ENCODE measurements around the gene CEP72.
"Not testable (repeated sequence)": the region's sequence is repeated elsewhere in the genome, so short reads cannot be mapped to it uniquely, and the experiment has no call there.

CEP72 gene

GRCh38 chr5:675871-676698 lies 63.9 kb downstream of the CEP72 start:
- Histone ChIP-seq H3K4me1 (ENCODE audit: control insufficient read depth, low read length) (peaks cover 7% of the 10 kb centered on the region; the same call in 1 of the 2 replicates), H3K9me3 (ENCODE audit: control insufficient read depth, insufficient read depth, low read length) (no peaks in the 10 kb centered on the region), H3K79me2 (ENCODE audit: control insufficient read depth, low read length) (no peaks in the 10 kb centered on the region), H3K4me2 (ENCODE audit: low read length) (no peak overlapping the region), H3K36me3 (ENCODE audit: control insufficient read depth, low read length) (no peaks in the 10 kb centered on the region), H3K4me3 (ENCODE audit: low read length) (no peak overlapping the region), H4K20me1 (ENCODE audit: control insufficient read depth, insufficient read depth, low read depth, low read length) (peaks cover 5% of the 10 kb centered on the region), H3K27me3 (ENCODE audit: control insufficient read depth, low read length) (peaks cover 13% of the 10 kb centered on the region), H3K9me2 (replicated peaks; ENCODE audit: control insufficient read depth, low read length) (no peaks in the 10 kb centered on the region), H3F3A (ENCODE audit: control insufficient read depth, insufficient read depth) (no peaks in the 10 kb centered on the region), H3K27ac (ENCODE audit: low read depth, low read length) (no peak overlapping the region)
- no peak for TF ChIP-seq EZH2phosphoT487 (IDR thresholded peaks at IDR 0.05; ENCODE audit: borderline replicate concordance, low read length)
- no peak for TF ChIP-seq CTCF (IDR thresholded peaks at IDR 0.05; ENCODE audit: low read depth, low read length, poor library complexity, severe bottlenecking)

- no peaks in the 10 kb centered on the region for H3K9me2 ChIP-seq (replicated peaks; ENCODE audit: control insufficient read depth, low read length)
- H3K27ac ChIP-seq (ENCODE audit: low read depth, low read length): no peak overlapping the region
- H3K9me3 ChIP-seq (ENCODE audit: control insufficient read depth, insufficient read depth, low read length): no peaks in the 10 kb centered on the region
- no peaks in the 10 kb centered on the region for H3K36me3 ChIP-seq (ENCODE audit: control insufficient read depth, low read length)
- peaks cover 5% of the 10 kb centered on the region for H4K20me1 ChIP-seq (ENCODE audit: control insufficient read depth, insufficient read depth, low read depth, low read length)
- H3K4me3 ChIP-seq (ENCODE audit: low read length): no peak overlapping the region
- no peaks in the 10 kb centered on the region for H3F3A ChIP-seq (ENCODE audit: control insufficient read depth, insufficient read depth)
- H3K27me3 ChIP-seq (ENCODE audit: control insufficient read depth, low read length): peaks cover 13% of the 10 kb centered on the region
- H3K4me1 ChIP-seq (ENCODE audit: control insufficient read depth, low read length): peaks cover 7% of the 10 kb centered on the region; the same call in 1 of the 2 replicates
- no peak overlapping the region for H3K4me2 ChIP-seq (ENCODE audit: low read length)
- TF ChIP-seq EZH2phosphoT487 (IDR thresholded peaks at IDR 0.05; ENCODE audit: borderline replicate concordance, low read length): no peak
- TF ChIP-seq CTCF (IDR thresholded peaks at IDR 0.05; ENCODE audit: low read depth, low read length, poor library complexity, severe bottlenecking): no peak
- H3K79me2 ChIP-seq (ENCODE audit: control insufficient read depth, low read length): no peaks in the 10 kb centered on the region
Measured at GRCh38 chr5:676699-677076, 64.5 kb downstream of the CEP72 start.

- no peaks in the 10 kb centered on the region for H3K9me2 ChIP-seq (replicated peaks; ENCODE audit: control insufficient read depth, low read length)
- H3K27ac ChIP-seq (ENCODE audit: low read depth, low read length): no peak overlapping the region
- H3K4me3 ChIP-seq (ENCODE audit: low read length): no peak overlapping the region
- H3K4me1 ChIP-seq (ENCODE audit: control insufficient read depth, low read length): peaks cover 7% of the 10 kb centered on the region; the same call in 1 of the 2 replicates
- H3K79me2 ChIP-seq (ENCODE audit: control insufficient read depth, low read length): no peaks in the 10 kb centered on the region
- peaks cover 11% of the 10 kb centered on the region for H3K27me3 ChIP-seq (ENCODE audit: control insufficient read depth, low read length)
- TF ChIP-seq CTCF (IDR thresholded peaks at IDR 0.05; ENCODE audit: low read depth, low read length, poor library complexity, severe bottlenecking): no peak
- TF ChIP-seq EZH2phosphoT487 (IDR thresholded peaks at IDR 0.05; ENCODE audit: borderline replicate concordance, low read length): no peak
- no peaks in the 10 kb centered on the region for H3K9me3 ChIP-seq (ENCODE audit: control insufficient read depth, insufficient read depth, low read length)
- H3F3A ChIP-seq (ENCODE audit: control insufficient read depth, insufficient read depth): no peaks in the 10 kb centered on the region
- H3K4me2 ChIP-seq (ENCODE audit: low read length): no peak overlapping the region
- H3K36me3 ChIP-seq (ENCODE audit: control insufficient read depth, low read length): no peaks in the 10 kb centered on the region
- peaks cover 5% of the 10 kb centered on the region for H4K20me1 ChIP-seq (ENCODE audit: control insufficient read depth, insufficient read depth, low read depth, low read length)
Measured at GRCh38 chr5:677131-678101, 65.3 kb downstream of the CEP72 start.

DNA sequence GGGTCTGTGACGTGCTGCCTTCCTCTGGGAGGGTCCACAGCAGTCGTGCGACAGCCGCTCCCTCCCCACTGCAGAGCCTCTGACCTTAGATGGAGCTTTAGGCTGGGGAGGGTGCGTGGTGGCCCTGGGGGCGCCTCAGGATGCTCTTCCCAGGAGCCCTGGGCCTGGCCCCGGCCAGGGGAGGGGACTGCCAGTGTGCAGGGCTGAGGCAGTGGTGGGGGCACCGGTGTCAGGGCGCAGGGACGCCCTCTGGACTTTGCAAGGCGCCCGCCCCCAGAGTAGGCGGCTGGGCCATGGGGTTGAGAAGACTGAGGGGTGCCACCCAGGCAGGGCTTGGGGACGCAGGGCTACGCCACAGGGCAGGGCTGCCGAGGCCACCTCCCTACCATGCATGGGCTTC lies 66.4 kb downstream of the CEP72 start:
- not testable (repeated sequence) for H3K4me2 ChIP-seq (ENCODE audit: low read length); H3K27ac ChIP-seq (ENCODE audit: low read depth, low read length); H3K9me2 ChIP-seq (replicated peaks; ENCODE audit: control insufficient read depth, low read length); H3K36me3 ChIP-seq (ENCODE audit: control insufficient read depth, low read length); H3F3A ChIP-seq (ENCODE audit: control insufficient read depth, insufficient read depth); H3K4me1 ChIP-seq (ENCODE audit: control insufficient read depth, low read length); H3K79me2 ChIP-seq (ENCODE audit: control insufficient read depth, low read length); H3K4me3 ChIP-seq (ENCODE audit: low read length); H4K20me1 ChIP-seq (ENCODE audit: control insufficient read depth, insufficient read depth, low read depth, low read length); H3K27me3 ChIP-seq (ENCODE audit: control insufficient read depth, low read length); H3K9me3 ChIP-seq (ENCODE audit: control insufficient read depth, insufficient read depth, low read length)

DNA sequence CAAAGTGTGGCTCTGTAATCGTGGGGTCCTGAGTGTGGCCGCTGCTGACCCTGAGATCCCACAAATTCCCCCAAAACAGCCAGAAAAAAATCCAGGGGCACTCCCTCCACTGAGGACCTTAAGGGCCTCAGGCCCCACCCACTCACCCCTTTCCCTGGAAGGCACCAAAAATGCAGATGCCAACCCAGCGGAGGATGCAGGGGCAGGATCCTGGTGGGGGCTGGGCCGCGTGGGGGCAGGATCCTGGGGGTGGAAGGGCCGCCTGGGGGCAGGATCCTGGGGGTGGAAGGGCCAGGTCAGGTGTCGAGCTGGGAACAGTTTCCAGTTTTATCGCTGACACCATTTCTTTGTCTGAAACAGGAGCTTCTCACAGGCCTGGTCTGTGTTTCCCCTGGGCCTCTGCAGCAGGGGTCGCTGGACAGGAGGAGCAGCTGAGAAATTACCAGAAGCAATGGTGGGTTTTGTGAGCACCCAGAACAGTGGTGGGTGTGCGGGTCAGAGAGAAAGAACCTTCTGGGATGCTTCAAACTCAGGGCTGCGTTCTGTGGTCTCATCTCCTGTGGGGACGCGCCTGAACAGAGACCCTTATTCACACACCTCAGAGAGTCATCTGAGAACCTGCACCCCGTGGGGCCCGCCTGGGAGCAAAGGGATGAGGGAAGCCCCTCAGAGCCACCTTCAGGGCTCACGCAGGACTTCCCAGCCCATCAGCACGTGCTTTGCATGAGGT lies 67.2 kb downstream of the CEP72 start:
- H3K79me2 ChIP-seq (ENCODE audit: control insufficient read depth, low read length); H3K27ac ChIP-seq (ENCODE audit: low read depth, low read length); H3K27me3 ChIP-seq (ENCODE audit: control insufficient read depth, low read length); H3F3A ChIP-seq (ENCODE audit: control insufficient read depth, insufficient read depth); H3K9me2 ChIP-seq (replicated peaks; ENCODE audit: control insufficient read depth, low read length); H3K4me1 ChIP-seq (ENCODE audit: control insufficient read depth, low read length); H3K4me2 ChIP-seq (ENCODE audit: low read length); H3K36me3 ChIP-seq (ENCODE audit: control insufficient read depth, low read length); H4K20me1 ChIP-seq (ENCODE audit: control insufficient read depth, insufficient read depth, low read depth, low read length); H3K4me3 ChIP-seq (ENCODE audit: low read length); H3K9me3 ChIP-seq (ENCODE audit: control insufficient read depth, insufficient read depth, low read length): not testable (repeated sequence)
